HEK293 (cell line): ENCODE measurements around the gene CHI3L2.

Source experiments
- CTCF ChIA-PET: fragments of 350-600 bp; formaldehyde crosslinking; extraction: SDS; loops from one replicate; lab custom pipeline; 2021; ENCODE audit warnings: antibody characterized with exemption; lab: Yijun Ruan, JAX
- POLR2A ChIA-PET: fragments of 300-600 bp; formaldehyde crosslinking; extraction: SDS; loops from one replicate; lab custom pipeline; 2020; ENCODE audit warnings: antibody characterized with exemption, inconsistent platforms; lab: Yijun Ruan, JAX
- H3K27ac ChIP-seq: fragments of 200-500 bp; sonication (Bioruptor generic); 2 replicates; pipeline ENCODE4 v1.5.1; 2014; ENCODE audit warnings: low read depth, low read length, control low read depth, inconsistent platforms; ENCODE audit errors: extremely low read depth
- H3K36me3 ChIP-seq, 2 experiments: fragments of 200-500 bp in 1 of 2; sonication (Bioruptor generic) in 1 of 2; 1 replicate in 1 of 2; 2 replicates in 1 of 2; pipeline ENCODE4 v1.5.1; 2014 to 2017; ENCODE audit warnings: inconsistent platforms in 2 of 2, low read length in 2 of 2; ENCODE audit not compliant: control insufficient read depth in 2 of 2, insufficient read depth in 1 of 2
- H3K4me1 ChIP-seq: fragments of 200-500 bp; sonication (Bioruptor generic); 2 replicates; pipeline ENCODE4 v1.5.1; 2014; ENCODE audit warnings: mild to moderate bottlenecking, low read length, inconsistent platforms; ENCODE audit not compliant: control insufficient read depth, insufficient read depth
- H3K4me3 ChIP-seq: 2 replicates; pipeline ENCODE4 v1.5.1; 2011; ENCODE audit warnings: low read depth, mild to moderate bottlenecking, control low read depth, low read length, moderate library complexity
- H3K9me3 ChIP-seq: fragments of 200-500 bp; sonication (Bioruptor generic); 2 replicates; pipeline ENCODE4 v1.5.1; 2014; ENCODE audit warnings: low read depth, low read length, inconsistent platforms; ENCODE audit not compliant: control insufficient read depth, insufficient read depth
- CTCF ChIP-seq: fragments of 450-650 bp; formaldehyde crosslinking; IDR thresholded peaks from 2 replicates; pipeline ENCODE4 v1.5.1; 2016; ENCODE audit warnings: missing biosample characterization, missing genetic modification characterization
- EGR2 ChIP-seq: fragments of 450-650 bp; formaldehyde crosslinking; IDR thresholded peaks from 2 replicates; pipeline ENCODE4 v1.5.1; 2016; ENCODE audit warnings: low read depth, missing biosample characterization, missing genetic modification characterization
- GFI1B ChIP-seq: fragments of 450-650 bp; formaldehyde crosslinking; IDR thresholded peaks from 2 replicates; pipeline ENCODE4 v1.5.1; 2016; ENCODE audit warnings: missing biosample characterization, missing genetic modification characterization
- HOXA7 ChIP-seq: sonication (generic); formaldehyde crosslinking; IDR thresholded peaks from 2 replicates; pipeline ENCODE4 v1.8.1; 2022; ENCODE audit warnings: missing genetic modification reagents, borderline replicate concordance
- PRDM6 ChIP-seq: fragments of 450-650 bp; formaldehyde crosslinking; IDR thresholded peaks from 2 replicates; pipeline ENCODE4 v1.5.1; 2017; ENCODE audit warnings: missing biosample characterization, missing genetic modification characterization
- TRIM28 ChIP-seq: IDR thresholded peaks from 2 replicates; pipeline ENCODE4 v1.6.1; 2011; ENCODE audit warnings: low read length, control low read depth, borderline replicate concordance
- ZNF248 ChIP-seq: fragments of 450-650 bp; formaldehyde crosslinking; IDR thresholded peaks from 2 replicates; pipeline ENCODE4 v1.5.1; 2017; ENCODE audit warnings: missing biosample characterization, missing genetic modification characterization
- ZNF302 ChIP-seq: fragments of 450-650 bp; formaldehyde crosslinking; IDR thresholded peaks from 2 replicates; pipeline ENCODE4 v1.5.1; 2016; ENCODE audit warnings: missing biosample characterization, missing genetic modification characterization, low read depth
- ZNF324 ChIP-seq: fragments of 450-650 bp; formaldehyde crosslinking; IDR thresholded peaks from 2 replicates; pipeline ENCODE4 v1.5.1; 2016; ENCODE audit warnings: missing biosample characterization, missing genetic modification characterization
- ZNF362 ChIP-seq: fragments of 450-650 bp; formaldehyde crosslinking; IDR thresholded peaks from 2 replicates; pipeline ENCODE4 v1.5.1; 2016; ENCODE audit warnings: missing biosample characterization, missing genetic modification characterization
- ZNF449 ChIP-seq: fragments of 450-650 bp; formaldehyde crosslinking; IDR thresholded peaks from 2 replicates; pipeline ENCODE4 v1.5.1; 2017; ENCODE audit warnings: missing biosample characterization, mild to moderate bottlenecking, missing genetic modification characterization, moderate library complexity
- ZNF600 ChIP-seq: fragments of 450-650 bp; formaldehyde crosslinking; IDR thresholded peaks from 2 replicates; pipeline ENCODE4 v1.5.1; 2016; ENCODE audit warnings: missing biosample characterization, missing genetic modification characterization
- ZNF623 ChIP-seq: fragments of 450-650 bp; formaldehyde crosslinking; IDR thresholded peaks from 2 replicates; pipeline ENCODE4 v1.5.1; 2016; ENCODE audit warnings: missing biosample characterization, missing genetic modification characterization
- ZNF76 ChIP-seq: fragments of 450-650 bp; formaldehyde crosslinking; IDR thresholded peaks from 2 replicates; pipeline ENCODE4; 2016; ENCODE audit warnings: low read depth, missing biosample characterization, missing genetic modification characterization, borderline replicate concordance
- ZNF837 ChIP-seq: fragments of 450-650 bp; formaldehyde crosslinking; IDR thresholded peaks from 2 replicates; pipeline ENCODE4 v1.5.1; 2016; ENCODE audit warnings: missing biosample characterization, missing genetic modification characterization
- TF ChIP-seq, protein P1 (sequence below): fragments of 450-650 bp; formaldehyde crosslinking; IDR thresholded peaks from 2 replicates; pipeline ENCODE4 v1.5.1; 2017; ENCODE audit warnings: missing biosample characterization, missing genetic modification characterization

Gene CHI3L2

GRCh38 chr1:111252786-111253185, 25.3 kb downstream of the CHI3L2 start:
- H3K36me3 ChIP-seq, result no peaks in the 10 kb centered on the region

DNA sequence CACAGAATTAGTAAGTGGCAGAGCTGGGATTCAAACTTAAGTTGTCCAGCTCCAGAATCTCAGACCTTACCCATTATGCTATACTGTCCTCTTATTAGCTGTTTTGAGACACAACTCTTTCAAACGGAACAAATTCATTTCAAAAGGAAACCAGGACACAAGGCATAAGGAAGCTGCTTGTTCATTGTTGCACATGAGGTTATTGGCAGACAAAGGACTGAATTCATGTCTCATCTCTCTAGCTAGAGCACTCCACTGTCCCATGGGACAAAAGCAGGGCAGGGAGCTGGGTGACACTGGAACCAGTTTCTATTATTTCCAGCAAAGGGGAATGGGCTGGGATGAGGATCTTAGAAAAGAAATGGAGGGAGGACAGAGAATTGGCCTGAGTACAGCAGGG, 26.4 kb downstream of the CHI3L2 start:
- no peak overlapping the region for H3K4me3 ChIP-seq
- TF ChIP-seq GFI1B (no peak), ZNF324 (tag by site-specific recombination) (no peak), ZNF248 (no peak), EGR2 (tag by site-specific recombination) (no peak), TRIM28 (no peak), ZNF623 (tag by site-specific recombination) (no peak), ZNF837 (tag by site-specific recombination) (no peak)
- no peaks in the 10 kb centered on the region for H3K9me3 ChIP-seq
- POLR2A ChIA-PET, result no interaction called here
- H3K36me3 ChIP-seq, result no peaks in the 10 kb centered on the region
- H3K4me1 ChIP-seq, result no peaks in the 10 kb centered on the region
- CTCF ChIA-PET, result interaction anchor here (0.6 to 1.1 kb wide), 4 partner anchors 28 to 90 kb away, joined by 3 to 4 read pairs (median 3); no protein-coding TSS in a partner anchor
- no peak overlapping the region for H3K27ac ChIP-seq

More at GRCh38 chr1:111252786-111253185, 25.3 kb downstream of the CHI3L2 start:
- Histone ChIP-seq H3K4me3 (no peak overlapping the region), H3K27ac (no peak overlapping the region), H3K4me1 (no peaks in the 10 kb centered on the region), H3K9me3 (no peaks in the 10 kb centered on the region)
- TF ChIP-seq ZNF600 (tag by site-specific recombination) (no peak), CTCF (tag by site-specific recombination) (no peak), ZNF362 (tag by site-specific recombination) (no peak), PRDM6 (tag by site-specific recombination) (no peak), HOXA7 (CRISPR knock-in tag) (no peak), ZNF76 (tag by site-specific recombination) (no peak), ZNF449 (tag by site-specific recombination) (no peak), ZNF302 (tag by site-specific recombination) (no peak)
- TF ChIP-seq, protein P1, sequence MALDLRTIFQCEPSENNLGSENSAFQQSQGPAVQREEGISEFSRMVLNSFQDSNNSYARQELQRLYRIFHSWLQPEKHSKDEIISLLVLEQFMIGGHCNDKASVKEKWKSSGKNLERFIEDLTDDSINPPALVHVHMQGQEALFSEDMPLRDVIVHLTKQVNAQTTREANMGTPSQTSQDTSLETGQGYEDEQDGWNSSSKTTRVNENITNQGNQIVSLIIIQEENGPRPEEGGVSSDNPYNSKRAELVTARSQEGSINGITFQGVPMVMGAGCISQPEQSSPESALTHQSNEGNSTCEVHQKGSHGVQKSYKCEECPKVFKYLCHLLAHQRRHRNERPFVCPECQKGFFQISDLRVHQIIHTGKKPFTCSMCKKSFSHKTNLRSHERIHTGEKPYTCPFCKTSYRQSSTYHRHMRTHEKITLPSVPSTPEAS, result no peak
- POLR2A ChIA-PET, result no interaction called here
- CTCF ChIA-PET, result interaction anchor here (0.6 to 1.1 kb wide), 2 partner anchors 29 to 222 kb away, joined by 3 to 4 read pairs; no protein-coding TSS in a partner anchor
